ENCODE results near the gene GREM2. TPM values are rescaled to one million over a fixed set of nuclear protein-coding genes. Genes with fewer than 3 reads are reported as not detected.

Gene GREM2
- total RNA-seq, 2 donors from 2014 or later: 7.8 to 10.9 TPM

- Histone ChIP-seq H3K36me3 (ENCODE audit: control insufficient read depth, insufficient read depth, low read length) (peaks cover 23% of the 10 kb centered on the region), H3K9me3 (ENCODE audit: control insufficient read depth, low read length) (peaks cover 6% of the 10 kb centered on the region), H3K27ac (ENCODE audit: low read depth, low read length) (no peak overlapping the region), H3K4me1 (ENCODE audit: control insufficient read depth, insufficient read depth, low read length) (no peaks in the 10 kb centered on the region), H3K27me3 (ENCODE audit: control insufficient read depth, insufficient read depth, low read length, poor library complexity, severe bottlenecking) (no peaks in the 10 kb centered on the region), H3K4me3 (ENCODE audit: low read length) (no peak overlapping the region), H3K9ac (ENCODE audit: extremely low read depth, low read length, poor library complexity, severe bottlenecking) (no peak overlapping the region)
- Mint-ChIP-seq H3K4me3 (no peak overlapping the region), H3K27me3 (ENCODE audit: insufficient read depth) (no peaks in the 10 kb centered on the region), H3K4me1 (peaks cover 10% of the 10 kb centered on the region), H3K27ac (no peak overlapping the region), H3K9me3 (no peaks in the 10 kb centered on the region), H3K36me3 (ENCODE audit: low read depth) (peaks cover 10% of the 10 kb centered on the region)
- WGBS, 2 experiments (ENCODE audit: insufficient coverage in 1 of 2, insufficient read length in 1 of 2): 91 to 94% methylated on average over 7 to 8 of the region's 8 CpGs
- DNase-seq: no peak
- TF ChIP-seq CTCF (conservative IDR thresholded peaks at IDR 0.05): no peak
These were observed 113.6 kb downstream of the GREM2 start for GRCh38 chr1:240498335-240498734.

GRCh38 chr1:240497908-240498307 lies 114.0 kb downstream of the GREM2 start:
- H3K9me3 ChIP-seq (ENCODE audit: control insufficient read depth, low read length): peaks cover 6% of the 10 kb centered on the region
- 94 to 100% methylated on average over 2 to 4 of the region's 4 CpGs for WGBS, 2 experiments (ENCODE audit: insufficient coverage in 1 of 2, insufficient read length in 1 of 2)
- Mint-ChIP-seq H3K4me1 (peaks cover 10% of the 10 kb centered on the region), H3K4me3 (no peak overlapping the region), H3K27ac (no peak overlapping the region), H3K9me3 (no peaks in the 10 kb centered on the region), H3K27me3 (ENCODE audit: insufficient read depth) (no peaks in the 10 kb centered on the region), H3K36me3 (ENCODE audit: low read depth) (peaks cover 10% of the 10 kb centered on the region)
- DNase-seq: no peak
- H3K36me3 ChIP-seq (ENCODE audit: control insufficient read depth, insufficient read depth, low read length): peaks cover 24% of the 10 kb centered on the region
- H3K9ac ChIP-seq (ENCODE audit: extremely low read depth, low read length, poor library complexity, severe bottlenecking): no peak overlapping the region
- H3K27me3 ChIP-seq (ENCODE audit: control insufficient read depth, insufficient read depth, low read length, poor library complexity, severe bottlenecking): no peaks in the 10 kb centered on the region
- H3K4me1 ChIP-seq (ENCODE audit: control insufficient read depth, insufficient read depth, low read length): no peaks in the 10 kb centered on the region
- no peak overlapping the region for H3K4me3 ChIP-seq (ENCODE audit: low read length)
- H3K27ac ChIP-seq (ENCODE audit: low read depth, low read length): no peak overlapping the region
- no peak for TF ChIP-seq CTCF (conservative IDR thresholded peaks at IDR 0.05)

DNA sequence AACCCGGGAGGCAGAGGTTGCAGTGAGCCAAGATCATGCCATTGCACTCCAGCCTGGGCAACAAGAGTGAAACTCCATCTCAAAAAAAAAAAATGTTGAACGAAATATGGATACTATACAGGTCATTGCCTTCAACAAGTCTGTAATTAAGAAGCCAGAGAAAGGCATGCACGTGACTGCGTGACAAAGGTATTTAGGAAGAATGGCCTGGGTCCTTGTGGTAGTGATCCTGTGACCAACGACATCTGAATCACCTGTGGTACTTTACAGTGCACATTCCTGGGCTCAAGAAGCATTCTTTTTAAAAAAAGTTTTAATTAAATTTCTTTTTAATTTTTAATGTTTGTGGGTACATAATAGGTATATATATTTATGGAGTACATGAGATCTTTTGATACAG lies 115.0 kb downstream of the GREM2 start:
- no peak for TF ChIP-seq CTCF (conservative IDR thresholded peaks at IDR 0.05)
- H3K9ac ChIP-seq (ENCODE audit: extremely low read depth, low read length, poor library complexity, severe bottlenecking): no peak overlapping the region
- Mint-ChIP-seq H3K4me3 (no peak overlapping the region), H3K4me1 (peaks cover 10% of the 10 kb centered on the region), H3K9me3 (no peaks in the 10 kb centered on the region), H3K27me3 (ENCODE audit: insufficient read depth) (no peaks in the 10 kb centered on the region), H3K36me3 (ENCODE audit: low read depth) (peaks cover 12% of the 10 kb centered on the region), H3K27ac (no peak overlapping the region)
- no peaks in the 10 kb centered on the region for H3K4me1 ChIP-seq (ENCODE audit: control insufficient read depth, insufficient read depth, low read length)
- no peak for DNase-seq
- peaks cover 6% of the 10 kb centered on the region for H3K9me3 ChIP-seq (ENCODE audit: control insufficient read depth, low read length)
- H3K27ac ChIP-seq (ENCODE audit: low read depth, low read length): no peak overlapping the region
- no peak overlapping the region for H3K4me3 ChIP-seq (ENCODE audit: low read length)
- WGBS, 2 experiments (ENCODE audit: insufficient coverage in 1 of 2, insufficient read length in 1 of 2): 98% methylated on average over 4 to 5 of the region's 5 CpGs
- peaks cover 29% of the 10 kb centered on the region for H3K36me3 ChIP-seq (ENCODE audit: control insufficient read depth, insufficient read depth, low read length)
- H3K27me3 ChIP-seq (ENCODE audit: control insufficient read depth, insufficient read depth, low read length, poor library complexity, severe bottlenecking): no peaks in the 10 kb centered on the region
